Measurements from ENCODE around the gene RNF213. TPM values are rescaled to one million over a fixed set of nuclear protein-coding genes. Genes with fewer than 3 reads are reported as not detected.

The RNF213 gene
- polyA plus RNA-seq, 1 donor (not counting 4 experiments of a cell fraction or from before 2014, with no cell fraction given): 24.4 TPM

- no peak overlapping the region for H2AFZ ChIP-seq (ENCODE audit: control insufficient read depth, low read length)
- no peaks in the 10 kb centered on the region for H3K9me1 ChIP-seq (ENCODE audit: control insufficient read depth, extremely low read depth, insufficient read depth, low read length)
- no peaks in the 10 kb centered on the region for H4K20me1 ChIP-seq (ENCODE audit: control insufficient read depth, extremely low read depth, insufficient read depth, low read length)
- FAIRE-seq (no peak), DNase-seq (ENCODE audit: low read depth, low spot score) (no peak)
- H3K27me3 ChIP-seq (ENCODE audit: control insufficient read depth, extremely low read depth, insufficient read depth, low read length): no peaks in the 10 kb centered on the region
- H3K36me3 ChIP-seq (ENCODE audit: control insufficient read depth in 2 of 2, extremely low read depth in 1 of 2, insufficient read depth in 2 of 2, low read length in 2 of 2): peaks cover 46 to 59% of the 10 kb centered on the region in 2 experiments
- dilution Hi-C loops (cut with MboI; ENCODE audit: extremely low pct_ligation_motif_present, low sequenced_read_pairs): no loop called here
- H3K9me3 ChIP-seq (ENCODE audit: control insufficient read depth, low read depth, low read length): no peaks in the 10 kb centered on the region
- no peak overlapping the region for H3K4me3 ChIP-seq (ENCODE audit: control insufficient read depth in 2 of 3, extremely low read depth in 1 of 3, insufficient read depth in 2 of 3, low read depth in 1 of 3, low read length in 3 of 3)
- no peak overlapping the region for H3K27ac ChIP-seq (ENCODE audit: control insufficient read depth, insufficient read depth, low read length)
- H3K9ac ChIP-seq (ENCODE audit: control insufficient read depth, extremely low read depth, insufficient read depth, low read length): no peak overlapping the region
- H3K4me1 ChIP-seq (ENCODE audit: control insufficient read depth, extremely low read depth, insufficient read depth, low read length): no peaks in the 10 kb centered on the region
- TF ChIP-seq EZH2 (IDR thresholded peaks at IDR 0.05; ENCODE audit: low read length) (no peak), CTCF (optimal IDR thresholded peaks at IDR 0.05 in 1 of 3, IDR thresholded peaks at IDR 0.05 in 1 of 3, conservative IDR thresholded peaks at IDR 0.05 in 1 of 3; ENCODE audit: extremely low read depth in 1 of 3, insufficient read depth in 2 of 3, low read length in 3 of 3) (no peak)
- no peak overlapping the region for H3K4me2 ChIP-seq (ENCODE audit: control insufficient read depth, extremely low read depth, insufficient read depth, low read depth, low read length)
- no peaks in the 10 kb centered on the region for H3K79me2 ChIP-seq (ENCODE audit: control insufficient read depth, insufficient read depth, low read length)
Measured at GRCh38 chr17:80388175-80388574, 127.5 kb downstream of the RNF213 start.

DNA sequence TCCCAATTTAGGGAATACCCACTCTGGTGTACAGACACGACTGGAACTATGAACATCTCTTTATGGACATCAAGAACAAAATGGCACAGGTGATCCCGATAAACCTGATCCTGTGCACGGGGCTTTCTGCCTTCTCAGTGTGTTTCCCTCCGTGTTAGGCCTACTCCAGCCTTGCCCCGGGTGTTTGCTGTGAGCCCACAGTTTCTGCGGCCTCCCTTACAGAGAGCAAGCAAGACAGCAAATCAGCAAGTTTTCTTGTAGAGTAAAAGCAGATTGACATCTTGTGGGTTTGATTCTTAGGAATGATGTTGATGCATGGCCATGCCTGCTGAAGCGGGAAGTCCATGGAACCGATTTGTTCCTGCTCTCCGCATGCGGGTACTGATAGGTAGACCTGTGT lies 127.9 kb downstream of the RNF213 start:
- no peaks in the 10 kb centered on the region for H3K4me1 ChIP-seq (ENCODE audit: control insufficient read depth, extremely low read depth, insufficient read depth, low read length)
- no peak overlapping the region for H3K4me3 ChIP-seq (ENCODE audit: control insufficient read depth in 2 of 3, extremely low read depth in 1 of 3, insufficient read depth in 2 of 3, low read depth in 1 of 3, low read length in 3 of 3)
- H3K9me3 ChIP-seq (ENCODE audit: control insufficient read depth, low read depth, low read length): no peaks in the 10 kb centered on the region
- H3K27me3 ChIP-seq (ENCODE audit: control insufficient read depth, extremely low read depth, insufficient read depth, low read length): no peaks in the 10 kb centered on the region
- H3K4me2 ChIP-seq (ENCODE audit: control insufficient read depth, extremely low read depth, insufficient read depth, low read depth, low read length): no peak overlapping the region
- peaks cover 46 to 57% of the 10 kb centered on the region in 2 experiments for H3K36me3 ChIP-seq (ENCODE audit: control insufficient read depth in 2 of 2, extremely low read depth in 1 of 2, insufficient read depth in 2 of 2, low read length in 2 of 2)
- dilution Hi-C loops (cut with MboI; ENCODE audit: extremely low pct_ligation_motif_present, low sequenced_read_pairs): no loop called here
- no peak for FAIRE-seq
- H2AFZ ChIP-seq (ENCODE audit: control insufficient read depth, low read length): no peak overlapping the region
- no peaks in the 10 kb centered on the region for H3K9me1 ChIP-seq (ENCODE audit: control insufficient read depth, extremely low read depth, insufficient read depth, low read length)
- no peak overlapping the region for H3K9ac ChIP-seq (ENCODE audit: control insufficient read depth, extremely low read depth, insufficient read depth, low read length)
- no peak for DNase-seq (ENCODE audit: low read depth, low spot score)
- no peak overlapping the region for H3K27ac ChIP-seq (ENCODE audit: control insufficient read depth, insufficient read depth, low read length)
- no peaks in the 10 kb centered on the region for H3K79me2 ChIP-seq (ENCODE audit: control insufficient read depth, insufficient read depth, low read length)
- TF ChIP-seq EZH2 (IDR thresholded peaks at IDR 0.05; ENCODE audit: low read length): no peak
- TF ChIP-seq CTCF (optimal IDR thresholded peaks at IDR 0.05 in 1 of 3, IDR thresholded peaks at IDR 0.05 in 1 of 3, conservative IDR thresholded peaks at IDR 0.05 in 1 of 3; ENCODE audit: extremely low read depth in 1 of 3, insufficient read depth in 2 of 3, low read length in 3 of 3): no peak
- no peaks in the 10 kb centered on the region for H4K20me1 ChIP-seq (ENCODE audit: control insufficient read depth, extremely low read depth, insufficient read depth, low read length)

Measured in keratinocyte (primary cell).